Head of caudate nucleus (tissue), 42 donors: ENCODE measurements around the gene TRIM59.

Experiments
- DNase-seq, 42 donors: peaks; one replicate each; pipeline versions ENCODE4 v3.0.0 to v3.0.0-alpha.2; 2020 to 2021; ENCODE audit warnings: mixed read lengths in 7 of 42
- intact Hi-C: fragments of 100-400 bp; cut with DNase I; formaldehyde crosslinking; loops from one replicate; pipeline ENCODE4 v1.15.0; 2022

The TRIM59 gene, protein sequence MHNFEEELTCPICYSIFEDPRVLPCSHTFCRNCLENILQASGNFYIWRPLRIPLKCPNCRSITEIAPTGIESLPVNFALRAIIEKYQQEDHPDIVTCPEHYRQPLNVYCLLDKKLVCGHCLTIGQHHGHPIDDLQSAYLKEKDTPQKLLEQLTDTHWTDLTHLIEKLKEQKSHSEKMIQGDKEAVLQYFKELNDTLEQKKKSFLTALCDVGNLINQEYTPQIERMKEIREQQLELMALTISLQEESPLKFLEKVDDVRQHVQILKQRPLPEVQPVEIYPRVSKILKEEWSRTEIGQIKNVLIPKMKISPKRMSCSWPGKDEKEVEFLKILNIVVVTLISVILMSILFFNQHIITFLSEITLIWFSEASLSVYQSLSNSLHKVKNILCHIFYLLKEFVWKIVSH

DNA sequence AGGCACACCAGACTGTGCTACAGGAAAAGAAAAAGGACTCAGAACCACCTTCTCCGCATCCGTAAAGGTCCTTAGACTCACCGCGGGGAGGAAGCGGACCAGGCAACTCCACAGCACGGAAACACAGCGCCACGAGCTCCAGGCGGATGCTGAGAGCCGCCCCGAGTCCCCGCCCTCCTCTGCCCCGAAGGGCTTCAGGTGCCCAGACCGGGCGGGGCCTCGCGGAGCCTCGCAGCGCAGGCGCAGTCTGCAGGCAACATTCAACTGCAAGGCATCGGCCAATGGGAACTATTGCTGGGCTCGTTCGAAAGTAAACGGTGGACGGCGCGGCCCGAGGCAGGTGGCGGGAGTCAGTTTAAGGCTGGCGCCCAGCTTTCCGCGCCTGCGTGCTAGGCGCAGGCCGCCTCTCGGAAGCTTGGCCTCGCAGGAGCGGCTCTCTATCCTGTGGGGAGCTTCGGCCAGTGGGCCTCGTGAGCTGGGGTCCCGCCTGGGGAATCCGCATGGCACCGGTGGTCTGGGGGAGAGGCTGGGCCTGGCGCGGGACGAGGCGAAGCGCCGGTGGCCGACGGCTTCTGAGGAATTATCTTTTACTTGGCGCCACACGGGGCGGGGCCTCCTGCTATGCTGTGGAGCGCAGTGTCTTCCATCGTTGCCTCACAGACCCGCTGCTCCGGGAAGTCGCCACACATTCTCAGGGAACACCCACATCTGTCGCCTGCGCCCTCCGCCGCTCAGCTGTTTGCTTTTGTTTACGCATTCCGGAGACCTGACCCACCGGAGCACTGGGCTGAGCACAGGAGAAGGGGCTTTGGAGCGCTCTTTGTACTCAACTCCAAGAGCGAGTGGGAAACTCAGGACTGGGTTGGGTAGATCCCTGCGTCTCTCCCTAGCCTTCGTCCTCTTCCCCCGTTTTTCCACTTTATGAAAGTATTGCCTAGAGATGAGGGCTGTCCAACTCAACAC lies at the start of gene TRIM59:
Gene TRIM59, minus strand, starts transcription at position 151 of the 963 bp plus-strand sequence. CDS start 10,603 bp downstream, outside the sequence.
- intact Hi-C loops, result no loop called here
- DNase-seq, result peak; percentile 65 to 93 (median 84)

DNA sequence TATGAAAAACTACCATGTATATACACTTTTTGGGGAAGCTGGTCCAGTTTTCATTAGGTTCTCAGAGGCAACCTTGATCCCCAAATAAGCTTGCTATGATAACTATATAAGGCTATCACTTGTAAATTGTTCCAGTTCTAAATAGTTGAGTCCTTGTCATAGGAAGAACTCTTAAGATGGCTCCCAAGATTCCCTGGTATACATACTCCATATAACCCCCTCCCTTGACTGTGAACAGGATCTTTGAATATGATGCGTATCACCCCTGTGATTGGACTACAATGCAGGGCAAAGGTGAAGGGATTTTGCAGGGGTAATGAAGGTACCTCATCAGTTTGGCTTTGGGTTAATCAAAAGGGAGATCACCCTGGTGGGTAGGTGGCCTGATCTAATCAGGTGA lies 48.6 kb upstream of the TRIM59 start:
- intact Hi-C loops, result no loop called here
- DNase-seq, result no peak

DNA sequence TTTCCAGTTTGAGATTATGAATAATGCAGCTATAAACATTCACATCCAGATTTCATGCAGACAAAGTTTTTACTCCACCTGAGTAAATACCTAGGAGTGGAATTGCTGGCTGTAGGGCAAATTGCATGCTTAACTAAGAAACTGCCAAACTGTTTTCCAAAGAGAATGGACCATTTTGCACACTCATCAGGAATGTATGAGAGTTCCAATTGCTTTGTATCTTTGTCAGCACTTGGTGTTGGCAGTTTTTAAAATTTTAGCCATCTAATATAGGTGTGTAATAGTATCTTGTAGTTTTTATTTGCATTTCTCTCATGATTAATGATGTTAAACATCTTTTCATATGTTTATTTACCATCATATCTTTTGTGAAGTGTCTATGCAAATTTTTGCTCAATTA lies 40.6 kb upstream of the TRIM59 start:
- intact Hi-C loops, result no loop called here
- DNase-seq, result no peak

DNA sequence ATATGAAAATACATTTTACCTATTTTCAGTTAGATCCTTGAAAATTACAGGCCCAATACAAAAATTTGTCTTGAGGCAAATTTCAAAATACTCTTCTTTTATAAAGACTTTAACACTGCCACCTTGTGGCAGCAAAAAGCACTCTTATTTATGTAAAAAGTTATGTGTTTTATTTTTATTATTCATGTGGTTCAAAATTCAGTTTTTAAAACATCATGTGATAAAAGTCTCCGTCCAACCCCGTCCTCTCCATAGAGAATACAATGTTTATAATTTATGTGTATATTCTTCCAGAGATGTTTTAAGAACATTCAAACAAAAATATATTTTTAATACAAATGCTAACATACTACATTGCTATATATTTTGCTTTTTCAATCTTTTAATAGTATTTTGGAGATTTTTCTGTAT lies 36.9 kb upstream of the TRIM59 start:
- intact Hi-C loops, result loop anchor here (10.0 kb wide), 1 partner anchor 72 kb away; no protein-coding TSS in a partner anchor
- DNase-seq, result peak in 1 of 42 donors; percentile 64

DNA sequence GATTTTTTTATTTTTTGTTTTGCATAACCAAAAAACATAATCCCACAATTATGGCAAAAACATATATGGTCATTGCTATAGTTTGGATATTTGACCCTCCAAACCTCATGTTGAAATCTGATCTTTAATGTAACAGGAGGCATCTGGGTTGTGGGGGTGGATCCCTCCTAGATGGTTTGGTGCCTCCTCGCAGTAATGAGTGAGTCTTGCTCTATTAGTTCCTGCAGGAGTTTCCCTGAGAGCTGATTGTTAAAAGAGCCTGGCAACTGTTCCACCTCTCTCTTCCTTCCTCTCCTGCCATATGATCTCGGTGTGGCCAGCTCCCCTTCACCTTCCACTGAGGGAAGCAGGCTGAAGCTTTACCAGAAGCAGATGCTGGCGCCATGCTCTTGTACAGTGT lies 33.2 kb upstream of the TRIM59 start:
- intact Hi-C loops, result loop anchor here (10.0 kb wide), 1 partner anchor 68 kb away; no protein-coding TSS in a partner anchor
- no peak for DNase-seq

DNA sequence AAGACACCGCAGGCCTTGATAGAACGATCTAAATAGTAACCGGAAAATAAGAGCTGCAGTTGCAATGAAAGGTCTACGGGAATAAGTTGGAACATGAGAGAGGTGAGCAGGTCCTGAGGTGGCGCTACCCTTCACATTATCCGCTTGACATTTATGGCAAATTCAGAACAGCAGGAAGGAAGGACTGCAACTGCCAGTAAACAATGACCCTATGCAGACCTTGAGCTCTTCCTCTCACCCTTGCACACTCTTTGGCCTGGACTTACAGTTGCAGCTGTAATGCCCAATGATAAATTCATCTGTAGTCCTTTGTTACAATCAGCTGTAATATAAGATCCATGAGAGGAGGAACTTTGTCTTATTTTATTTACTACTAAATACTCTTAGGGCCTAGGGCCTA lies 32.3 kb upstream of the TRIM59 start:
- intact Hi-C loops, result loop anchor here (10.0 kb wide), 1 partner anchor 67 kb away; no protein-coding TSS in a partner anchor
- DNase-seq, result no peak

DNA sequence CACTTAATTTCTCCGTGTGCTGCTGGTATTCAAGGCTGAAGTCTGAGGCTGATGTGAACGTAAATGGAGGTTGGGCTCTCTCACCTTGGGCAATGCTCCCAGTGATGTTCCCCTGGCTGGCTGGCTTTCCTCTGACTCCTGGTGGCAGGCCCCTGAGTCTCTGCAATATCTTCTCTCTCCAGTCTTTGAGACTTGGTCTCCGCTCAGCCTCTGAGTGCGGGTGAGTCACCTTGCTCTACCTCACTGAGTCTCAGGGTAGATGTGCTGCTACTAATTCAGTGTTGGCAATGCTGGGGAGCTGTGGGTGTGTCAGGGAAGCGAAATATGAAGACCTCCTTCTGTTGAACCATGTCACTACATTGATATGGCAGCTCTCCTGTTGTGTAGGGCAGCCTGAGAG lies 31.3 kb upstream of the TRIM59 start:
- intact Hi-C loops, result loop anchor here (10.0 kb wide), 1 partner anchor 66 kb away; no protein-coding TSS in a partner anchor
- no peak for DNase-seq

DNA sequence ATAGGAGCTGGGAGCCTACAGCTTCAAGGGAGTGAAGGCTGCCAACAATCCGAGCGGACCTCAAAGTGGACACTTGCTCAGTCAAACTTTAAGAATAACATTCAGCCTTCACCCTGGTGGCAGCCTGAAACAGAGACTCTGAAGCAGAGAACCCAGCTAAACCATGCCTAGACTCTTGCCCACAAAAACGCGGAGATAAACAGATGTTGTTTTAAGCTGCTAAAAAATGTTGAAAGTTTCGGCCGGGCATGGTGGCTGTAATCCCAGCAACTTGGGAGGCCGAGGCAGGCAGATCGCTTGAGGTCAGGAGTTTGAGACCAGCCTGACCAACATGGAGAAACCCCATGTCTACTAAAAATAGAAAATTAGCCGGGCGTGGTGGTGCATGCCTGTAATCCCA lies 29.8 kb upstream of the TRIM59 start:
- intact Hi-C loops, result no loop called here
- DNase-seq, result no peak

DNA sequence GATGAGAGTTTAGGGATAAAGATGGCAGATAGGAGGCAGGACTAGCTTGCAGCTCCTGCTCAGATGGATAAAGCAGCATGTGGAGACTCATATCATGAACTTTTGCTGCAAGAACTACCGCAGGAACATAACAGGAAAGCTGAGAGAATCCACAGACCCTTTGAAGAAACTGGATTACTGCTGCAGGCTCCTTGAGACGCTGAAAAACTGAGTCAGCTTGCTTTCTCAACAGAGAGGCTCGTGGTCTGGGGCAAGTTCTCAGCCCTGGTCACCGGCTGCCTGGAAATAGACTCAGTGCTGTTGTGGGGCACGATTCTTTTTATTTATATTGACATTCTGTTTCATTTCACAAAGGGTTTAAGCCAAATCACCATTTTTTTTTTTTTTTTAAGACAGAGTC lies 28.8 kb upstream of the TRIM59 start:
- intact Hi-C loops, result no loop called here
- DNase-seq, result no peak

DNA sequence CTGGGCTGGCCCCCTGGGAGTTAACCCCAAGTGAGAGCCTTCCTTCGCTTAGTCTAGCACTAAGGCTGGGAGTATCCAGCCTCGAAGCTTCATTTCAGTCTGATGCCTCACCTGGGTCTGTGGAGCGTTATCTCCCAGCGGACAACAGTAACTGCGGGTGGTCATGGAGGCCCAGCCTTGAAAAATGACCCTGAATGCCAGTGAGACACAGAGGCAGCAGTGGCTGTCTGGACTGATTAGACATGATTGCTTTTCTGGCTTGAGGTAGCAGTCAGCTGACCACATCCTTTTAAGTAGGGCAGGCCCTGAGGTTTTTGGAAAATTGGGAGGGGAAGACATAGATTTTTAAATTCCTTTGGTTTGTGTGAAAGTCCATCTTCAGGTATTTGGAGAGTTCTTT lies 28.2 kb upstream of the TRIM59 start:
- intact Hi-C loops, result no loop called here
- DNase-seq, result no peak

DNA sequence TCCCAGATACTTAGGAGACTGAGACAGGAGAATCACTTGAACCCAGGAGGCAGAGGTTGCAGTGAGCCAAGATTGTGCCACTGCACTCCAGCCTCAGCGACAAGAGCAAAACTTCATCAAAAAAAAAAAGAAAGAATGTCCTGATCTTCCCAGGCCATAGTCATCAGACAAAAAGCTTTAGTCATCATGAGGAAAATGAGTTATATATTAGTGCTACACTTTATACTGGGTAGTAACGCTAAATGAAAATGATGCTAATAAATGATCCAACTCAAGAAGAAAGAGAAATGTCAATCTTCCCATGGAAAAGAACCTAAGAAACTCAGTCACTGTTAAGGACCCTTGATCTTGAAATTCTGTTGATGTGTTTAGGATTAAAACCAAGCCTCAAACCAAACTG lies 26.3 kb upstream of the TRIM59 start:
- intact Hi-C loops, result no loop called here
- DNase-seq, result no peak

DNA sequence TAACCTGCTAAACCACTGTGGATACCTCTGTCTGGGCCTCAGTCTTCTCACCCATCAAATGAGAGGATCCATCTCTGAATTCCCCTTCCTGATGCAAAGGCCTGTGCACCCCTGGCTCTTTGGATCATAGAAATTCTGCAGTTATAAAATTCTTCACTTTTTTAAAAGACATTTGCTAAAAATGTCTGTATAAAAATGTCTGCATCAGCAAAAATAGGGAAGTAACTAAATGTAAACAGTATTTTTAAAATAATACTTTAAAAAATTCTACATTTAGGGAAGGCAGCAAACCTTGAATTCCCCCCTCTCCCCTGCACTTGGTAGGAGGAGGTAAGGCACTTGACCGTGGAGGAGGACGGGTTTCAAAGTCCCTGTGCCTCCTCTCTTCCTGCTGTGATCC lies 25.6 kb upstream of the TRIM59 start:
- intact Hi-C loops, result no loop called here
- no peak for DNase-seq

DNA sequence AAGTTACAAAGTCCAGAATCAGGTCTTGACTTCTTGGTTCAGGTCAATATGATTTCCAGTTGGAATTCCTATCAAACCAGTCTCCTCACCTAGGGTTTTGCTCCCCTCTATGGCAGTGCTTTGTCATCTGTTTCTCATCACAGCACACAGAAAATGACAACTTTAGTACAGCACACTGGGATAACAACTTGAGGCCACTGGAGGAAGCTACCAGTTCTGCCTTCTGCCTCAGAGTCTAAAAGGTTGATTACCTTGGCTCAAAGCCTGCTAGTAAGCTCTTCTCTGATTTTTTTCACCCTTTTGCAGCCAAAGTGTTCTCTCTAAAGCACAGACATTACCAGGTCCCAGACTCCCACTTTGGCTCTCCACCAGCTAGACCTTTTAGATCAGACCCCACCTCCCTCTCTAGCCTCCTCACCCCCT lies 24.8 kb upstream of the TRIM59 start:
- intact Hi-C loops, result no loop called here
- no peak for DNase-seq

DNA sequence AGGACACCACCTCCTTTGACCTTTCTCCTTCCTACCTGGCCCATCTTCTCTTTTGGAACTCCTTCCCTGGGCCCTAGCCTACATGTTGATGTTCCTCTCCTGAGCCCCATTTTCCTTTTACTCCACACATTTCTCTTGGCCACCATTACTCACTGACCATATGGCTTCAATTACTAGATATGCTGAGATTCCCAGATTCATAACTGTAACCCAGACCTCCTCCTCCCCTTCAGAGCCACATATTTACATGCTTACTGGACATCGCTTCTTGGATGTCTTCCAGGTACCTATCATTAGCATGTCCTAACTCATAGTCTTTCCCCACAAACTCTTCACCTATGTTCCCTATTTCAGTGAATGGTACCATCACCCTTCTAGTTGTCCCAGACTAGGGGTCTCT lies 24.4 kb upstream of the TRIM59 start:
- no peak for DNase-seq
- intact Hi-C loops, result no loop called here

DNA sequence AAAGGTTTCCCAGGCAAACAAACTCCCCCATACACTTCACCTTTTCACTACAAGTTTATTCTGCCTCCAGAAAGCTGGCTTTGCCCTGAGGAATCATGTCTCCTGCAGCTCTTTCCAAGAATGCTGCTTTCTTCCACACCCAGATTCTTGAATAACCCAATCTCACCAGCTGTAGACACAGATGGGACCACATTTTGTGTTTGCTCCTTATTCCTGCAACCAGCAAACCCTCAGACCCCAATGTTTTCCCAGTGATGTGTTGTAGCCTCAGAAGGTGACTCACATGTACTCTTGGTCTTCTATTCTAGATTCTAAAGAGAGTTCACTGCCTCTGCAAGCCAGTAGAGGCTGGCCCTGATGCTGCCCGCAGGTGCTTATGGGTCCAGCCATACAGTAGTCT lies 23.6 kb upstream of the TRIM59 start:
- intact Hi-C loops, result no loop called here
- DNase-seq, result peak in 1 of 42 donors; percentile 21

DNA sequence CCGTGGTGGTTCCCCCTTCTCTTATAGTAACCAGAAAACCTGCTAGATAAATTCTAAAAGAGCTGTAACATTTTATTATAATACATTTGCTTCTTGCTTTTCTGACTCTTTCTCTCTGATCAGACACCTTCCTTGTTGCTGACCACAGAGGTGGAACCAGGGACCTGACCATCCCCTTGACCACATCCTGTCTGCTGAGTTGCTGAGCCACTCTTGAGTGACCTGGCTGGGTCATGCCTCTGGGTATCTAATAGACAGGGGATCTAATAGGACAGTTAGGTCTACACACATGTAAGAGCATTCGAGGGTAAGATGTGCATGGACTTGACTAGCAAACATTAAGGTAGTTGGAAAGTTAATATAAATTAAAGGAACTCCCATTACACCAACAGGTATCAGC lies 22.8 kb upstream of the TRIM59 start:
- DNase-seq, result peak in 1 of 42 donors; percentile 24
- intact Hi-C loops, result no loop called here

DNA sequence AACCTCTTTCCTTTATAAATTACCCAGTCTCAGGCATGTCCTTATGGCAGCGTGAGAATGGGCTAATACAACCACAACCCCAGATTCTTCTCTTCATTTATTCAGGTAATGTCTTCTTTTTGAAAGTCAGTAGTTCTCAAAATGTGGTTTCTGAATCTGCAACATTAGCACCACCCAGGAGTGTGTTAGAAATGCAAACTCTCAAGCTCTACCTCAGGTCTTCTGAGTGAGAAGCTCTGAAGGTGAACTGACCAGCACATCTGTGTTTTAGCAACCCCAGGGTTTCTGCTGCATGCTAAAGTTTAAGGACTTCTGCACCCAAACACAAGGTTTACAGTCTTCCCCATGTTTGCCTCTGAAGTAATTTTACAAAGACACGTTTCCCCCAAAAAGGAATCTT lies 22.3 kb upstream of the TRIM59 start:
- no peak for DNase-seq
- intact Hi-C loops, result no loop called here

DNA sequence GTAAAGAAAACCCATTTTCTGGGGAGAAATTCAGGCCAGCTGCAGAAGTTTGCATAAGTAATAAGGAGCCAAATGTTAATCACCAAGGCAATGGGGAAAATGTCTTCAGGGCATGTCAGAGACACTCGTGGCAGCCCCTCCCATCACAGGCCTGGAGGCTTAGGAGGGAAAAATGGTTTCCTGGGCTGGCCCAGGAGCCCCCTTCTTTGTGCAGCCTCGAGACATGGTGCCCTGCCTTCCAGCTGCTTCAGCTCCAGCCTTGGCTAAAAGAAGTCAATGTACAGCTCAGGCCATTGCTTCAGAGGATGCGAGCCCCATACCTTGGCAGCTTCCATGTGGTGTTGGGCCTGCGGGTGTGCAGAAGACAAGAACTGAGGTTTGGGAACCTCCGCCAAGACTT lies 20.6 kb upstream of the TRIM59 start:
- no peak for DNase-seq
- intact Hi-C loops, result no loop called here

DNA sequence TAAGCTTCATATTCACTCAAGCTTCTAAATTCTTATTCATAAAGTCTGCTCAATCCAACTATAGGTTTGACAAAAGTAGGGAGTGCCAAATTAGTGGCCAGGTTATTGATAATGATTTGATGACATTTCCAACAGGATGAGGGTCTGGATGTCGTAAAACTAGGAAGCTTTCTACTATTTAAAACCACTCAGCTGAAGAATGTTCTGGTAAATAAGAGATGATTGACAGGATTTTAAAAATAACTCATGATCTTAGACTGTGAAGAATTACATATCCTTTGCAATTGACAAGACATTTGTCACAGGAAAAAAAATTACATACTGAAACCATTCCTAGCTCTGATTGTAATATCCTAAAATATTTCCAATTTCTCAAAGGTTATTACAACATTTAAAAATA lies 15.4 kb upstream of the TRIM59 start:
- intact Hi-C loops, result no loop called here
- DNase-seq, result no peak

DNA sequence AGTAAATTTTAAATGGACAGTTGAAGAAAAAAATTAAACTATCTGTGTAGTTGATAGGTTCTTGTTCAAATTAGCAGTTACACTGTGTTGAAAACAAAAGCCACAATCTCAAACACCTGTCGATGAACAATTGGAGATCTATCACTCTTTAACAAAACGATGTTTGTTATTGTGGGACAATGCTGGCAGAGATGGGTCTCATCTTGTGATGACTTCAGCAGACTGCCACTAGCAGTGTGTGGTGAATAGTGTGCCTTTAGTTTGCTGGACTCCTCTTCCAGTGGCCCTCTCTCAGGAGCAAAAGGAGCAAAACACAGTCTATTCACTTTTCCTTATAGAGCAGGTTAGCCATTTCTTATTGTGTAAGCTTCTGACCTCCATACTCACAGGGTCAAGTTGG lies 14.7 kb upstream of the TRIM59 start:
- intact Hi-C loops, result no loop called here
- DNase-seq, result peak in 36 of 42 donors; percentile 26 to 91 (median 73)
